PFSK-1 (cell line): ENCODE measurements around the gene KAZN.

Experiments
- FOXP2 ChIP-seq: optimal IDR thresholded peaks from 2 replicates; pipeline ENCODE3; 2011; ENCODE audit warnings: borderline replicate concordance, control low read depth, inconsistent platforms; ENCODE audit not compliant: insufficient read depth; ENCODE audit errors: extremely low read length, extremely low read depth
- POLR2AphosphoS5 ChIP-seq: IDR thresholded peaks from 2 replicates; pipeline ENCODE4 v1.6.1; 2012; ENCODE audit warnings: low read depth, mild to moderate bottlenecking, control low read depth, low read length, moderate library complexity
- SIN3A ChIP-seq: IDR thresholded peaks from 2 replicates; pipeline ENCODE4 v1.6.1; 2012; ENCODE audit warnings: mild to moderate bottlenecking, low read length, moderate library complexity, borderline replicate concordance; ENCODE audit not compliant: insufficient read depth
- TAF1 ChIP-seq: IDR thresholded peaks from 2 replicates; pipeline ENCODE4 v1.6.1; 2012; ENCODE audit warnings: low read length, control low read depth, borderline replicate concordance; ENCODE audit not compliant: insufficient read depth
- TF ChIP-seq, protein P1 (sequence below), 2 experiments: IDR thresholded peaks; 2 replicates each; pipeline versions ENCODE4 v1.6.1 to v1.8.0; 2011 to 2012; ENCODE audit warnings: low read depth in 2 of 2, low read length in 2 of 2, control low read depth in 1 of 2, inconsistent platforms in 1 of 2, mild to moderate bottlenecking in 1 of 2, moderate library complexity in 1 of 2; ENCODE audit not compliant: insufficient read depth in 1 of 2

Gene KAZN

GRCh38 chr1:14872762-14873161, 274.3 kb downstream of the KAZN start:
- no peak for TF ChIP-seq SIN3A
- TF ChIP-seq POLR2AphosphoS5, result no peak
- TF ChIP-seq, protein P1, sequence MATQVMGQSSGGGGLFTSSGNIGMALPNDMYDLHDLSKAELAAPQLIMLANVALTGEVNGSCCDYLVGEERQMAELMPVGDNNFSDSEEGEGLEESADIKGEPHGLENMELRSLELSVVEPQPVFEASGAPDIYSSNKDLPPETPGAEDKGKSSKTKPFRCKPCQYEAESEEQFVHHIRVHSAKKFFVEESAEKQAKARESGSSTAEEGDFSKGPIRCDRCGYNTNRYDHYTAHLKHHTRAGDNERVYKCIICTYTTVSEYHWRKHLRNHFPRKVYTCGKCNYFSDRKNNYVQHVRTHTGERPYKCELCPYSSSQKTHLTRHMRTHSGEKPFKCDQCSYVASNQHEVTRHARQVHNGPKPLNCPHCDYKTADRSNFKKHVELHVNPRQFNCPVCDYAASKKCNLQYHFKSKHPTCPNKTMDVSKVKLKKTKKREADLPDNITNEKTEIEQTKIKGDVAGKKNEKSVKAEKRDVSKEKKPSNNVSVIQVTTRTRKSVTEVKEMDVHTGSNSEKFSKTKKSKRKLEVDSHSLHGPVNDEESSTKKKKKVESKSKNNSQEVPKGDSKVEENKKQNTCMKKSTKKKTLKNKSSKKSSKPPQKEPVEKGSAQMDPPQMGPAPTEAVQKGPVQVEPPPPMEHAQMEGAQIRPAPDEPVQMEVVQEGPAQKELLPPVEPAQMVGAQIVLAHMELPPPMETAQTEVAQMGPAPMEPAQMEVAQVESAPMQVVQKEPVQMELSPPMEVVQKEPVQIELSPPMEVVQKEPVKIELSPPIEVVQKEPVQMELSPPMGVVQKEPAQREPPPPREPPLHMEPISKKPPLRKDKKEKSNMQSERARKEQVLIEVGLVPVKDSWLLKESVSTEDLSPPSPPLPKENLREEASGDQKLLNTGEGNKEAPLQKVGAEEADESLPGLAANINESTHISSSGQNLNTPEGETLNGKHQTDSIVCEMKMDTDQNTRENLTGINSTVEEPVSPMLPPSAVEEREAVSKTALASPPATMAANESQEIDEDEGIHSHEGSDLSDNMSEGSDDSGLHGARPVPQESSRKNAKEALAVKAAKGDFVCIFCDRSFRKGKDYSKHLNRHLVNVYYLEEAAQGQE (IDR thresholded peaks at IDR 0.05; ENCODE audit: insufficient read depth in 1 of 2, low read depth in 2 of 2, low read length in 2 of 2), result no peak
- TF ChIP-seq TAF1, result no peak
- TF ChIP-seq FOXP2, result no peak

GRCh38 chr1:14873677-14874076, 275.2 kb downstream of the KAZN start:
- TF ChIP-seq TAF1 (no peak), POLR2AphosphoS5 (no peak), SIN3A (no peak), FOXP2 (no peak)
- TF ChIP-seq, protein P1 (IDR thresholded peaks at IDR 0.05; ENCODE audit: insufficient read depth in 1 of 2, low read depth in 2 of 2, low read length in 2 of 2), result no peak

- TF ChIP-seq TAF1, result no peak
Observed at GRCh38 chr1:14875524-14876509, 277.3 kb downstream of the KAZN start.

DNA sequence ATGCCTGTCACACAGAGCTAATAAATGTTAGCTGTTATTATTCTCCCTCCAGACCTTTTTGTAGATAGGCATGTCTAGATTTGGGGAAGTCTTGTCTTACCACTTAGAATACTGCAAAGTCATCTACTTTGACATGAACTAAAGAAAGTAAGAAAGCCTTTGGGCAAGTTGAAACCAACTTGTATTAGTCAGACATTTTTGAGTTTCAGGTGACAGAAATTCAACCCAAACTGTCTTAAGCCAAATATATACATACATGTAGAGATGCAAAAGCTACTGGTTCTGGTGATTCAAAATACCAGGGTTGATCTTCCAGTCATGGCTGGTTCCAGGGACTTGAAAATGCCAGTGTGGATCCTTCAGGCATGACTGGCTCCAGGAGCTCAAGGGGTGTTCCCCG, 278.3 kb downstream of the KAZN start:
- TF ChIP-seq SIN3A, result no peak
- TF ChIP-seq POLR2AphosphoS5, result no peak
- no peak for TF ChIP-seq TAF1
- no peak for TF ChIP-seq FOXP2
- TF ChIP-seq, protein P1 (IDR thresholded peaks at IDR 0.05; ENCODE audit: insufficient read depth in 1 of 2, low read depth in 2 of 2, low read length in 2 of 2), result no peak

DNA sequence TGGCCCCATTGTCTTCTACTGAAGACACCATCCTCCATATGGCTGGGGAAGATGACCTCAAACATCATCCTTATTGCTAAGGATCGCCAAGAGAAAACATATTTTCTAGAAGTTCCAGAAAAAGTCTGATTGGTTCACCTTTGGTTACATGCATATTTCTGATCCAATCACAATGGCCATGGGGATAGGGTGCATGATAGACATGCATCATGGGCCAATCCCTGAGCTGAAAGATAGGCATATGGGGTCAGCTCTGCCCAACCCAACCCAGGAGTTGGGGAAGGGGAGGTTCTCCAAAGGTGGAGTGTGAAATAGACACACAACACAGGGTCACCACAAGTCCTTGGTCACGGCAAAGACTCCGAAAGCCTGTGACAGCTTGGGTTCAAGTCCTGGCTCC, 278.7 kb downstream of the KAZN start:
- TF ChIP-seq SIN3A (no peak), TAF1 (no peak), FOXP2 (no peak), POLR2AphosphoS5 (no peak)
- TF ChIP-seq, protein P1 (IDR thresholded peaks at IDR 0.05; ENCODE audit: insufficient read depth in 1 of 2, low read depth in 2 of 2, low read length in 2 of 2), result no peak
